Aorta (tissue), 5 donors: Measurements from ENCODE around the gene CPE. TPM values are rescaled to one million over a fixed set of nuclear protein-coding genes. Genes with fewer than 3 reads are reported as not detected.

ENCODE experiments used
- ATAC-seq: fragments of 200-7000 bp; cut with Tn5 transposase; one replicate; pipeline ENCODE4 v1.9.1; 2022; ENCODE audit warnings: moderate library complexity; ENCODE audit not compliant: low FRiP score
- DNase-seq, 2 donors: peaks; one replicate each; pipeline ENCODE4 v3.0.0-alpha.2; 2020
- H3K27ac ChIP-seq, 2 donors: one replicate each; pipeline ENCODE4 v1.5.1; 2013; ENCODE audit warnings: low read length in 2 of 2, mild to moderate bottlenecking in 2 of 2, moderate library complexity in 2 of 2, control low read depth in 1 of 2, inconsistent platforms in 1 of 2, low read depth in 1 of 2
- H3K27me3 ChIP-seq, 2 donors: one replicate each; pipeline ENCODE4 v1.6.1; 2013; ENCODE audit warnings: control low read depth in 1 of 2, low read length in 1 of 2, mild to moderate bottlenecking in 1 of 2, moderate library complexity in 1 of 2; ENCODE audit not compliant: insufficient read depth in 2 of 2, control insufficient read depth in 1 of 2
- H3K36me3 ChIP-seq, 2 donors: one replicate each; pipeline ENCODE4 v1.6.1; 2013; ENCODE audit warnings: control low read depth in 1 of 2, low read length in 1 of 2, mild to moderate bottlenecking in 1 of 2; ENCODE audit not compliant: insufficient read depth in 2 of 2, control insufficient read depth in 1 of 2
- H3K4me1 ChIP-seq, 2 donors: one replicate each; pipeline ENCODE4 v1.6.1; 2013; ENCODE audit warnings: low read length in 2 of 2, control low read depth in 1 of 2, mild to moderate bottlenecking in 1 of 2, moderate library complexity in 1 of 2; ENCODE audit not compliant: insufficient read depth in 2 of 2, control insufficient read depth in 1 of 2
- H3K4me3 ChIP-seq, 2 donors: one replicate each; pipeline ENCODE4 v1.5.1; 2013; ENCODE audit warnings: low read length in 2 of 2, control low read depth in 1 of 2, mild to moderate bottlenecking in 1 of 2
- H3K9me3 ChIP-seq: one replicate; pipeline ENCODE4 v1.6.1; 2013; ENCODE audit warnings: mild to moderate bottlenecking, low read length; ENCODE audit not compliant: control insufficient read depth
- WGBS, 2 donors: extraction: QIAGEN DNeasy Blood & Tissue Kit; methylation state at CpG; one replicate each; pipeline ENCODE4 v1.1.7; 2013; 5-methylcytosine and 5-hydroxymethylcytosine counted together
- intact Hi-C, 2 donors: fragments of 100-400 bp; cut with DNase I; formaldehyde crosslinking; loops; one replicate each; pipeline versions ENCODE4 v1.14.2 to v1.15.0; 2022
- polyA plus RNA-seq, 2 donors: library from polyadenylated mRNA; stranded (reverse); fragments of 200-250 nt; gene quantifications; one replicate each; pipeline ENCODE4 v1.2.3, GENCODE V29; 2013
- total RNA-seq, 2 donors: library from RNA; stranded (reverse); fragmentation: NEBNext Ultra II Directional; extraction: Animal tissue kit (Norgen Biotek cat#: 25700); gene quantifications; one replicate each; pipeline ENCODE4 v1.2.1, GENCODE V29; 2021
- donor health status: healthy with polysubstance abuse.
- donor health status: Bipolar disorder and iron deficiency.
- donor health status: DM: no; HTN: no; CAD: no.
- donor health status: DM: no; HTN: no; CAD: no.
- donor health status: DM: yes; HTN: yes; CAD: no.

The CPE gene
- total and polyA plus RNA-seq, 4 donors, result 256 to 443 (median 352) TPM

GRCh38 chr4:165470009-165470408, 91.2 kb downstream of the CPE start:
- peaks cover 5 to 6% of the 10 kb centered on the region in 2 donors for H3K36me3 ChIP-seq

GRCh38 chr4:165472943-165473676, 94.3 kb downstream of the CPE start:
- no peaks in the 10 kb centered on the region for H3K9me3 ChIP-seq
- no peak overlapping the region for H3K4me3 ChIP-seq
- peaks cover 3 to 4% of the 10 kb centered on the region in 2 donors for H3K36me3 ChIP-seq
- no peaks in the 10 kb centered on the region for H3K27me3 ChIP-seq
- intact Hi-C loops, result no loop called here
- no peaks in the 10 kb centered on the region for H3K4me1 ChIP-seq
- ATAC-seq (no peak), DNase-seq (no peak)
- 95 to 96% methylated on average over 2 of the region's 2 CpGs for WGBS, 2 donors
- no peak overlapping the region for H3K27ac ChIP-seq

More at GRCh38 chr4:165470009-165470408, 91.2 kb downstream of the CPE start:
- ATAC-seq (no peak), DNase-seq (no peak)
- 90 to 93% methylated on average over 2 of the region's 2 CpGs for WGBS, 2 donors
- no peak overlapping the region for H3K27ac ChIP-seq
- intact Hi-C loops, result no loop called here
- H3K4me1 ChIP-seq, result no peaks in the 10 kb centered on the region
- H3K9me3 ChIP-seq, result no peaks in the 10 kb centered on the region
- no peaks in the 10 kb centered on the region for H3K27me3 ChIP-seq
- no peak overlapping the region for H3K4me3 ChIP-seq

GRCh38 chr4:165474784-165475705, 96.2 kb downstream of the CPE start:
- ATAC-seq, result no peak
- no peaks in the 10 kb centered on the region for H3K4me1 ChIP-seq
- no peak overlapping the region for H3K4me3 ChIP-seq
- no peak overlapping the region for H3K27ac ChIP-seq
- peaks cover 0 to 3% of the 10 kb centered on the region in 2 donors for H3K36me3 ChIP-seq
- no peaks in the 10 kb centered on the region for H3K27me3 ChIP-seq
- 91% methylated on average over 8 of the region's 8 CpGs for WGBS, 2 donors
- intact Hi-C loops, result no loop called here
- H3K9me3 ChIP-seq, result no peaks in the 10 kb centered on the region
- DNase-seq, result no peak

GRCh38 chr4:165475706-165476070, 96.9 kb downstream of the CPE start:
- ATAC-seq (no peak), DNase-seq (no peak)
- no peak overlapping the region for H3K4me3 ChIP-seq
- H3K27me3 ChIP-seq, result no peaks in the 10 kb centered on the region
- peaks cover 0 to 3% of the 10 kb centered on the region in 2 donors for H3K36me3 ChIP-seq
- no peaks in the 10 kb centered on the region for H3K9me3 ChIP-seq
- no peaks in the 10 kb centered on the region for H3K4me1 ChIP-seq
- no peak overlapping the region for H3K27ac ChIP-seq
- 97 to 99% methylated on average over 4 of the region's 4 CpGs for WGBS, 2 donors
- intact Hi-C loops, result no loop called here

GRCh38 chr4:165476214-165477098, 97.6 kb downstream of the CPE start:
- ATAC-seq (peak; percentile 36), DNase-seq (no peak)
- Histone ChIP-seq H3K9me3 (no peaks in the 10 kb centered on the region), H3K36me3 (peaks cover 0 to 3% of the 10 kb centered on the region in 2 donors), H3K27me3 (no peaks in the 10 kb centered on the region), H3K4me3 (no peak overlapping the region), H3K27ac (no peak overlapping the region), H3K4me1 (no peaks in the 10 kb centered on the region)
- intact Hi-C loops, result no loop called here
- WGBS, 2 donors, result 73 to 76% methylated on average over 14 of the region's 14 CpGs

- H3K27ac ChIP-seq, result no peak overlapping the region
- ATAC-seq (no peak), DNase-seq (no peak)
- peaks cover 0 to 3% of the 10 kb centered on the region in 2 donors for H3K36me3 ChIP-seq
- H3K4me1 ChIP-seq, result peaks cover 0 to 1% of the 10 kb centered on the region in 2 donors
- no peaks in the 10 kb centered on the region for H3K27me3 ChIP-seq
- 39 to 49% methylated on average over 4 of the region's 4 CpGs for WGBS, 2 donors
- intact Hi-C loops, result no loop called here
- no peaks in the 10 kb centered on the region for H3K9me3 ChIP-seq
- H3K4me3 ChIP-seq, result no peak overlapping the region
Measured at GRCh38 chr4:165477799-165478198, 99.0 kb downstream of the CPE start.

- Histone ChIP-seq H3K9me3 (no peaks in the 10 kb centered on the region), H3K27ac (no peak overlapping the region), H3K4me1 (peaks cover 0 to 1% of the 10 kb centered on the region in 2 donors), H3K27me3 (no peaks in the 10 kb centered on the region), H3K4me3 (no peak overlapping the region), H3K36me3 (peaks cover 0 to 3% of the 10 kb centered on the region in 2 donors)
- DNase-seq, result no peak
- intact Hi-C loops, result no loop called here
- ATAC-seq, result no peak
- WGBS, 2 donors, result 97 to 100% methylated on average over 1 of the region's 1 CpG
Measured at GRCh38 chr4:165478260-165478659, 99.5 kb downstream of the CPE start.

GRCh38 chr4:165481053-165481835, 102.4 kb downstream of the CPE start:
- intact Hi-C loops, result no loop called here
- H3K9me3 ChIP-seq, result no peaks in the 10 kb centered on the region
- no peaks in the 10 kb centered on the region for H3K27me3 ChIP-seq
- no peak overlapping the region for H3K27ac ChIP-seq
- no peak overlapping the region for H3K4me3 ChIP-seq
- peaks cover 0 to 1% of the 10 kb centered on the region in 2 donors for H3K4me1 ChIP-seq
- DNase-seq (no peak), ATAC-seq (no peak)
- 32 to 37% methylated on average over 3 of the region's 3 CpGs for WGBS, 2 donors
- H3K36me3 ChIP-seq, result no peaks in the 10 kb centered on the region
